Esophagus muscularis mucosa (tissue), 4 donors: ENCODE measurements around the gene GNAO1. TPM values are rescaled to one million over a fixed set of nuclear protein-coding genes. Genes with fewer than 3 reads are reported as not detected.

ENCODE experiments used
- DNase-seq: peaks from one replicate; pipeline ENCODE4 v3.0.0-alpha.2; 2017; ENCODE audit errors: extremely low spot score
- H3K27ac ChIP-seq, 4 donors: fragments of 200-600 bp; sonication (generic); replicated peaks in 1 of 4; 1 replicate in 3 of 4; 2 replicates in 1 of 4; pipeline ENCODE4 v1.5.1; 2016 to 2019; ENCODE audit warnings: mild to moderate bottlenecking in 1 of 4
- H3K27me3 ChIP-seq, 4 donors: fragments of 200-600 bp; sonication (generic); one replicate each; pipeline versions ENCODE4 v1.5.1 to v1.6.0; 2016 to 2019
- H3K36me3 ChIP-seq, 4 donors: fragments of 200-600 bp; sonication (generic); one replicate each; pipeline ENCODE4 v1.5.1; 2016 to 2019
- H3K4me1 ChIP-seq, 4 donors: fragments of 200-600 bp; sonication (generic); one replicate each; pipeline ENCODE4 v1.5.1; 2016 to 2019
- H3K4me3 ChIP-seq, 4 donors: fragments of 200-600 bp; sonication (generic); 1 replicate in 2 of 4; 2 replicates in 2 of 4; pipeline ENCODE4 v1.5.1; 2016 to 2019; ENCODE audit warnings: mild to moderate bottlenecking in 4 of 4, moderate library complexity in 1 of 4
- H3K9me3 ChIP-seq, 4 donors: fragments of 200-600 bp; sonication (generic); 1 replicate in 3 of 4; 2 replicates in 1 of 4; pipeline ENCODE4 v1.5.1; 2016 to 2019
- EP300 ChIP-seq: sonication (generic); formaldehyde crosslinking; IDR thresholded peaks from one replicate; pipeline ENCODE4 v1.6.1; 2017; ENCODE audit warnings: antibody characterized with exemption
- POLR2A ChIP-seq: fragments of 450-650 bp; IDR thresholded peaks from one replicate; pipeline ENCODE4 v1.6.1; 2017; ENCODE audit warnings: antibody characterized with exemption, moderate library complexity, mild to moderate bottlenecking, low read depth
- POLR2AphosphoS5 ChIP-seq, 2 donors: sonication (generic); formaldehyde crosslinking; IDR thresholded peaks; one replicate each; pipeline ENCODE4 v1.6.1; 2017; ENCODE audit warnings: antibody characterized with exemption in 2 of 2
- WGBS: methylation state at CpG from one replicate; pipeline ENCODE4 v1.1.5; 2018; 5-methylcytosine and 5-hydroxymethylcytosine counted together
- intact Hi-C: fragments of 100-400 bp; cut with DNase I; formaldehyde crosslinking; loops from one replicate; pipeline ENCODE4 v1.15.1; 2023
- total RNA-seq, 4 donors: library from RNA; depleted of rRNA; stranded (reverse); fragments of >200 nt; gene quantifications; one replicate each; pipeline versions ENCODE4 v1.1.0 to v1.2.1, GENCODE V29; 2016
- TF ChIP-seq, protein P1 (sequence below), 3 experiments: fragments of 200-600 bp in 2 of 3; fragments of 450-650 bp in 1 of 3; sonication (generic) in 2 of 3; IDR thresholded peaks; one replicate each; pipeline ENCODE4 v1.5.1; 2017 to 2019; ENCODE audit warnings: antibody characterized with exemption in 3 of 3, mild to moderate bottlenecking in 2 of 3, moderate library complexity in 1 of 3

GNAO1 gene
- total RNA-seq, 4 donors from 2014 or later, result 2.1 to 6.8 (median 3.3) TPM

DNA sequence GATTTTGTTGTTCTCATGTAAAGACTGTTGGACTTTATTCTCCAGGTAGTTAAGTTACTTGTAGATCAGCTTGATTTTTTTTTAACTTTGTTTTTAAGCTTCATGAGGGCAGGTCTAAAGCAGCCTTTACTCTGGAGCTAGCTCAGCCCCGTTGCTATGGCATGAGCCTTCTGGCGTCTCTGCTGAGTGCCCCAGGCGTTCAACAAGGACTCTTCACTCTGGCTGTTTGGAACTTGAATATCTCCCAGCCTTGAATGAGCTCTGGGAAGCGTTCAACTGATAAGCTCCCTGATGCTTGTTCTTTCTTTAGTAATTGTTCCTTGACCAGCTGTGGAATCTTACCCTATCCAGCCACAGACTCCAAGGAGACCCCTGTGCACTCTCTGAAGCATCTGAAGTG, 82.3 kb downstream of the GNAO1 start:
- 77% methylated on average over 4 of the region's 4 CpGs for WGBS
- Histone ChIP-seq H3K9me3 (no peaks in the 10 kb centered on the region), H3K27me3 (no peaks in the 10 kb centered on the region), H3K4me1 (peaks cover 8 to 24% (median 22%) of the 10 kb centered on the region in 4 donors), H3K27ac (no peak overlapping the region), H3K4me3 (no peak overlapping the region), H3K36me3 (no peaks in the 10 kb centered on the region)
- intact Hi-C loops, result no loop called here
- TF ChIP-seq POLR2A (no peak), POLR2AphosphoS5 (IDR thresholded peaks at IDR 0.05) (no peak), EP300 (no peak)
- TF ChIP-seq, protein P1, sequence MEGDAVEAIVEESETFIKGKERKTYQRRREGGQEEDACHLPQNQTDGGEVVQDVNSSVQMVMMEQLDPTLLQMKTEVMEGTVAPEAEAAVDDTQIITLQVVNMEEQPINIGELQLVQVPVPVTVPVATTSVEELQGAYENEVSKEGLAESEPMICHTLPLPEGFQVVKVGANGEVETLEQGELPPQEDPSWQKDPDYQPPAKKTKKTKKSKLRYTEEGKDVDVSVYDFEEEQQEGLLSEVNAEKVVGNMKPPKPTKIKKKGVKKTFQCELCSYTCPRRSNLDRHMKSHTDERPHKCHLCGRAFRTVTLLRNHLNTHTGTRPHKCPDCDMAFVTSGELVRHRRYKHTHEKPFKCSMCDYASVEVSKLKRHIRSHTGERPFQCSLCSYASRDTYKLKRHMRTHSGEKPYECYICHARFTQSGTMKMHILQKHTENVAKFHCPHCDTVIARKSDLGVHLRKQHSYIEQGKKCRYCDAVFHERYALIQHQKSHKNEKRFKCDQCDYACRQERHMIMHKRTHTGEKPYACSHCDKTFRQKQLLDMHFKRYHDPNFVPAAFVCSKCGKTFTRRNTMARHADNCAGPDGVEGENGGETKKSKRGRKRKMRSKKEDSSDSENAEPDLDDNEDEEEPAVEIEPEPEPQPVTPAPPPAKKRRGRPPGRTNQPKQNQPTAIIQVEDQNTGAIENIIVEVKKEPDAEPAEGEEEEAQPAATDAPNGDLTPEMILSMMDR (IDR thresholded peaks at IDR 0.05), result no peak
- DNase-seq, result no peak

DNA sequence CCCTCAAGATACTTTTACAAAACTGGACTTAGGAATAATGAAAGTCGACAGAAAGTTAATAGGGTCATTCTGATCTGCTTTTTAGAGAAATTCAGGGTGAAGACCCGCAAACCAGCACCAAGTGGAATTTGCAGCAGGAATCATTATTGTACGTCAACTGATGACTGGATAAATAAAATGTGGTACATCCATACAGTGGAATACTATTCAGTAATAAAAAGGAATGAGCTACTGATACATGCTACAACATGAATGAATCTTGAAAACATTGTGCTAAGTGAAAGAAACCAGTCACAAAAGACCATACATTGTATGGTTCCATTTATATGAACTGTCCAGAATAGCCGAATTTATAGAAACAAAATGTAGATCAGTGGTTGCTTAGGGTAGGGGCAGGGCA, 83.1 kb downstream of the GNAO1 start:
- Histone ChIP-seq H3K9me3 (no peaks in the 10 kb centered on the region), H3K4me3 (no peak overlapping the region), H3K27ac (no peak overlapping the region), H3K27me3 (no peaks in the 10 kb centered on the region), H3K4me1 (peaks cover 8 to 20% (median 20%) of the 10 kb centered on the region in 4 donors), H3K36me3 (no peaks in the 10 kb centered on the region)
- intact Hi-C loops, result no loop called here
- 94% methylated on average over 4 of the region's 4 CpGs for WGBS
- TF ChIP-seq, protein P1 (IDR thresholded peaks at IDR 0.05), result no peak
- no peak for TF ChIP-seq EP300
- no peak for TF ChIP-seq POLR2AphosphoS5 (IDR thresholded peaks at IDR 0.05)
- TF ChIP-seq POLR2A, result no peak
- DNase-seq, result no peak

DNA sequence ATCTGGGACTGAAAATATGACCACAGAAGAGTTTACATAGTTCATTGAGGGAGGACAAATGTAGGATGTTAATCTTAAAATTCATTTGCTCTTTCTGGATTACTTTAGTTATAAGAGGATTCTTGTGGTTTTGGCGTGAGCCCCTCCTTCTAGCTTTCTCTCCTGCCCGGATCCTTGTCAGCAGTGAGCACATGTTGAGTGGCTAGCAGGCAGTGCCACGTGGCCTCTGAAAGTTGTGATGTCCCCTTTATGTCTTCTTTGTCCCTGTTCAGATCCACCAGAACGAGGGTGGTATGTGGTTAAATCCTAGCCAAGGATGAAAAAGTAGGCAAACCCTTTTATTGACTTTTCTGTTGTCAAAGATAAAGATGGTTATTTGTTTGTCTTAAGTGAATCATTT, 83.8 kb downstream of the GNAO1 start:
- no peak overlapping the region for H3K27ac ChIP-seq
- no peaks in the 10 kb centered on the region for H3K27me3 ChIP-seq
- H3K36me3 ChIP-seq, result no peaks in the 10 kb centered on the region
- 86% methylated on average over 4 of the region's 4 CpGs for WGBS
- TF ChIP-seq POLR2A, result no peak
- TF ChIP-seq EP300, result no peak
- no peak for TF ChIP-seq POLR2AphosphoS5 (IDR thresholded peaks at IDR 0.05)
- TF ChIP-seq, protein P1 (IDR thresholded peaks at IDR 0.05), result no peak
- DNase-seq, result no peak
- no peak overlapping the region for H3K4me3 ChIP-seq
- H3K4me1 ChIP-seq, result peaks cover 5 to 13% (median 12%) of the 10 kb centered on the region in 4 donors
- no peaks in the 10 kb centered on the region for H3K9me3 ChIP-seq
- intact Hi-C loops, result no loop called here

DNA sequence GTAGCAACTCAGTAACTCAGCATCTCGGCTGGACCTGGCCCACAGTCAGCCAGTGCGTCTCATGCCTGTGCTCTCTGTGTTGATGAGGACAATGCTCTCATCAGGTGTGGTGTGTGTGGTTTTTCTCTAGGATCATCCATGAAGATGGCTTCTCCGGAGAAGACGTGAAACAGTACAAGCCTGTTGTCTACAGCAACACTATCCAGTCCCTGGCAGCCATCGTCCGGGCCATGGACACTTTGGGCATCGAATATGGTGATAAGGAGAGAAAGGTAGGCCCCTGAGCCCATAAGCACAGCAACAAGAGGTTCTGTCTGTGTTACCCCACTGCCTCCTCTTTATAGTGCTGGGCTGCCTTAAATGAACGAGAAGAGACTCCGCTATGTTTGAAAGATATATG, 84.5 kb downstream of the GNAO1 start:
- TF ChIP-seq, protein P1 (IDR thresholded peaks at IDR 0.05), result no peak
- TF ChIP-seq POLR2A (no peak), POLR2AphosphoS5 (IDR thresholded peaks at IDR 0.05) (no peak), EP300 (no peak)
- WGBS, result 95% methylated on average over 8 of the region's 9 CpGs
- no peaks in the 10 kb centered on the region for H3K27me3 ChIP-seq
- DNase-seq, result no peak
- intact Hi-C loops, result no loop called here
- no peak overlapping the region for H3K4me3 ChIP-seq
- no peak overlapping the region for H3K27ac ChIP-seq
- H3K4me1 ChIP-seq, result peaks cover 2 to 11% (median 10%) of the 10 kb centered on the region in 4 donors
- H3K9me3 ChIP-seq, result no peaks in the 10 kb centered on the region
- H3K36me3 ChIP-seq, result no peaks in the 10 kb centered on the region

DNA sequence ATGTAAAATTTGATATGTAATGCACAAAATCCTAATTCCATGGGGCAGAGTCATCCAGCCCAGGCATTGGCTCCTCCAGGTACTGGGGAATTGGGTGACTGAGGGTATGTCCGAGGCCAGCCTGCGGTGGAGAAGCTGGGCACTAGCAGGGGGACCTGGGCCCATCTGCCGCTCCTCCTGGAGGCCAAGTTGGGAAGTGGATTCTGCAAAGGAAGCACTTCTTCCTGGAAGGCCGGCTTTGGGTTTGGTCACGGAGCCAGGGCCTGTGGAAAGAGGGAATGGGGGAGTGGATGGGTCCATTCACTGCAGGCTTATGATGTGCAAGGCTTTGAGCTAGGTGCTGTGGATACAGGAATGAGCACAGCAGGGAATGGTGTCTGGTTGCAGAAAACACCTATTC, 85.8 kb downstream of the GNAO1 start:
- Histone ChIP-seq H3K36me3 (no peaks in the 10 kb centered on the region), H3K27ac (no peak overlapping the region), H3K4me1 (peaks cover 2 to 11% (median 10%) of the 10 kb centered on the region in 4 donors), H3K4me3 (no peak overlapping the region), H3K9me3 (no peaks in the 10 kb centered on the region), H3K27me3 (no peaks in the 10 kb centered on the region)
- no peak for DNase-seq
- TF ChIP-seq POLR2A, result no peak
- TF ChIP-seq EP300, result no peak
- no peak for TF ChIP-seq POLR2AphosphoS5 (IDR thresholded peaks at IDR 0.05)
- TF ChIP-seq, protein P1 (IDR thresholded peaks at IDR 0.05), result no peak
- WGBS, result 92% methylated on average over 2 of the region's 5 CpGs
- intact Hi-C loops, result no loop called here
